ENCODE results near the gene ADAMTS10. TPM values are rescaled to one million over a fixed set of nuclear protein-coding genes. Genes with fewer than 3 reads are reported as not detected.

Gene ADAMTS10
- total and polyA plus RNA-seq, 8 donors: 6.7 to 106 (median 18.7) TPM

GRCh38 chr19:8600816-8601215 lies 9.7 kb downstream of the ADAMTS10 start:
- FAIRE-seq (no peak), DNase-seq (no peak), ATAC-seq (no peak)
- Histone ChIP-seq H3K4me3 (no peak overlapping the region), H3K9me3 (no peaks in the 10 kb centered on the region), H3K27me3 (no peaks in the 10 kb centered on the region), H3K4me1 (no peaks in the 10 kb centered on the region), H3K27ac (no peak overlapping the region), H3K36me3 (no peaks in the 10 kb centered on the region)
- 82 to 90% methylated on average over 16 of the region's 16 CpGs for WGBS, 2 donors
- no peak for TF ChIP-seq CTCF (IDR thresholded peaks at IDR 0.05)
- intact Hi-C loops (cut with DNase I): no loop called here

GRCh38 chr19:8600064-8600463 lies 10.5 kb downstream of the ADAMTS10 start:
- no peak for TF ChIP-seq CTCF (IDR thresholded peaks at IDR 0.05)
- intact Hi-C loops (cut with DNase I): no loop called here

GRCh38 chr19:8596168-8596567 lies 14.3 kb downstream of the ADAMTS10 start:
- Histone ChIP-seq H3K36me3 (no peaks in the 10 kb centered on the region), H3K27me3 (no peaks in the 10 kb centered on the region), H3K4me1 (peaks cover 0 to 9% (median 0%) of the 10 kb centered on the region in 3 donors), H3K27ac (no peak overlapping the region), H3K9me3 (no peaks in the 10 kb centered on the region), H3K4me3 (no peak overlapping the region)
- no peak for TF ChIP-seq CTCF (IDR thresholded peaks at IDR 0.05)
- ATAC-seq (no peak), FAIRE-seq (no peak), DNase-seq (no peak)
- WGBS, 2 donors: 59 to 72% methylated on average over 23 of the region's 23 CpGs
- intact Hi-C loops (cut with DNase I): no loop called here

More at GRCh38 chr19:8600064-8600463, 10.5 kb downstream of the ADAMTS10 start:
- H3K36me3 ChIP-seq: no peaks in the 10 kb centered on the region
- no peak overlapping the region for H3K4me3 ChIP-seq
- DNase-seq: no peak
- no peak for FAIRE-seq
- 85 to 89% methylated on average over 2 of the region's 2 CpGs for WGBS, 2 donors
- no peaks in the 10 kb centered on the region for H3K4me1 ChIP-seq
- H3K27ac ChIP-seq: no peak overlapping the region
- H3K27me3 ChIP-seq: no peaks in the 10 kb centered on the region
- ATAC-seq: no peak
- no peaks in the 10 kb centered on the region for H3K9me3 ChIP-seq

GRCh38 chr19:8595651-8596050 lies 14.9 kb downstream of the ADAMTS10 start:
- no peaks in the 10 kb centered on the region for H3K27me3 ChIP-seq
- no peak for TF ChIP-seq CTCF (IDR thresholded peaks at IDR 0.05)
- FAIRE-seq (no peak), DNase-seq (no peak), ATAC-seq (no peak)
- H3K4me1 ChIP-seq: peaks cover 0 to 9% (median 0%) of the 10 kb centered on the region in 3 donors
- intact Hi-C loops (cut with DNase I): no loop called here
- no peak overlapping the region for H3K27ac ChIP-seq
- H3K4me3 ChIP-seq: no peak overlapping the region
- H3K9me3 ChIP-seq: no peaks in the 10 kb centered on the region
- H3K36me3 ChIP-seq: no peaks in the 10 kb centered on the region
- WGBS, 2 donors: 56 to 60% methylated on average over 15 of the region's 15 CpGs

- Histone ChIP-seq H3K9me3 (no peaks in the 10 kb centered on the region), H3K4me1 (peaks cover 0 to 9% (median 0%) of the 10 kb centered on the region in 3 donors), H3K36me3 (no peaks in the 10 kb centered on the region), H3K4me3 (no peak overlapping the region), H3K27me3 (no peaks in the 10 kb centered on the region), H3K27ac (no peak overlapping the region)
- TF ChIP-seq CTCF (IDR thresholded peaks at IDR 0.05): no peak
- WGBS, 2 donors: 78 to 96% methylated on average over 2 of the region's 2 CpGs
- FAIRE-seq (no peak), ATAC-seq (no peak), DNase-seq (no peak)
- intact Hi-C loops (cut with DNase I): no loop called here
Observed at GRCh38 chr19:8593931-8594330, 16.6 kb downstream of the ADAMTS10 start.
